DMS 273 (cell line): ENCODE results near the gene POLR3GL.

ENCODE experiments used
- DNase-seq: peaks from one replicate; lab custom pipeline; 2025; ENCODE audit not compliant: unreplicated experiment; lab: John Stamatoyannopoulos, UW

The POLR3GL gene

GRCh38 chr1:145947551-145947950, 16.9 kb upstream of the POLR3GL start:
- DNase-seq = no peak

DNA sequence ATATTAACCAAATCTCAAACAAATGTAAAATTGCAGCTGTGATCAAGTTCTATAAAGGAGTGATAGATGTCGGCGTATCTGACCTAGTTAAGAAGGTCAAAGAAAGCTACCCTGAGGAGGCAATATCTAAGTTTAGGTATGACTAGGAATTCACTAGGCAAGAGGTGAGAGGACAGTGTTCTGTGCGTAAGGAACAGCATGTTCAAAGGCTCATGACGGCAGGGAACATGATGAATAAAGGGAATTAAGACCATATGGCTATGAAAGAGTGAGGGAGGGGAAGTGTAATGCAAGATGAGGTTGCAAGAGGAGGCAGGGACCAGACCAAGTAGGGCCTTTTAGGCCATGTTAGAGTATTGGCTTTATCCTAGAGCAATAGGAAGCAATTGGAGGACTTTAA, 15.3 kb upstream of the POLR3GL start:
- DNase-seq = peak; percentile 55

DNA sequence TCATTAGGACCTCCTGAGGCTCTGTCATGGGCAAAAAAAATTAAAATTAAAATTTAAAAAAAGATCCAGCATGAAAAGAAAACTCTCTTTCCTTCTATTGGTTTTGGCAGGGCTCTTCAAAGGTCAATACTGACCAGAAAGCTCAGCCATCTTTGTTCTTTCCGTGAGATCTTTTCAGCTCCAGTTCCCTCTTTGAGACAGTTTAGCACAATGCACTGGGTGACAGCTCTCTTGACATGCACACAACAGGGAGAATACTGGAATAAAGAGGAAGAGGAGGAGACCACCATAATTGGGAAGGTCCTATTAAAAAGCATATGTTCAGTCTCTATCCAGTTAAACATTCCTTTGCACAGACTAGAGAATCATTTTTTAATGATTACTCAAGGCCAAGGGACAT, 13.0 kb upstream of the POLR3GL start:
- DNase-seq = no peak

DNA sequence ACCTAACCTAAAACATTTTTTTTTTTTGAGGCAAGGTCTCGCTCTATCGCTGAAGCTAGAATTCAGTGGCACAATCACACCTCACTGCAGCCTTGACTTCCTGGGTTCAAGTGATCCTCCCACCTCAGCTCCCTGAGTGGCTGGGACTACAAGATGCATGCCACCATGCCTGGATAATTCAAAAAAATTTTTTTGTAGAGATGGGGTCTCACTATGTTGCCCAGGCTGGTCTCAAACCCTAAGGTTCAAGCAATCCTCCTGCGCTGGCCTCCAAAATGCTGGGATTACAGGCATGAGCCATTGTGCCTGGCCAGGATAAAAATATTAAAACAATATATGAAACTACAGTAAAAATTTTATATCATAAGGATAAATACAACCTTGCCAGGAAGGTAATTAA, 11.6 kb upstream of the POLR3GL start:
- DNase-seq = no peak

DNA sequence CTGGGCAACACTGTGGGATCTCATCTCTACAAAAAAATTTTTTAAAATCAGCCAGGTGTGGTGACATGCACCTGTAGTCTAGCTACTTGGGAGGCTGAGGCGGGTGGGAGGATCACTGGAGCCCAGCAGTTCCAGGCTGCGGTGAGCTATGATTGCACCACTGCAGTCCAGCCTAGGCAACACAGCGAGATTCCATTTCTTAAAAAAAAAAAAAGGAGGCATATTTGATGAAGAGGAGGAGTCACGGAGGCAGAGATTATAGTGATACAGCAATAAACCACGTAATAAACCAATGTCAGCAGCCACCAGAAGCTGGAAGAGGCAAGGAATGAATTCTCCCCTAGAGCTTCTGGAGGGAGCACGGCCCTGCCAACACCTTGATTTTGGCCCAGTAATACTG, 10.6 kb upstream of the POLR3GL start:
- DNase-seq = no peak

DNA sequence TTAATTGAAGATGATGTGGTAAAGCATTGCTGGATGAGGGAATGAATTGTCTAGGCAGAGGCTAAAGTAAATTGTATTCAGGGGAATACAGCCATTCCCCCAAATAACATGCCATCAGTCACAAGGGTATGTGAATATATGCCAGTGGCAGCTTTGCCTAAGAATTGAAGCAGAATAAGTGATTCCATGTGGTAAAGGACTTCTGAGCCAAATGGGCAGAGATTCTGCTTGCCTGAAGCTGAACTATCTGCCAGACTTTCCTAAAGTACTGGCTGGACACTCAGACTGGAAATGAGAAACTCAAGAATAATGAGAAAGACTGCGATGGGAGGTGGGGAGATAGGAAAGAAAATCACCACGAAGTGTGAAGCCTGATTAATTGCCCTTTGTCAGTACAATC, 9.1 kb upstream of the POLR3GL start:
- DNase-seq = no peak

DNA sequence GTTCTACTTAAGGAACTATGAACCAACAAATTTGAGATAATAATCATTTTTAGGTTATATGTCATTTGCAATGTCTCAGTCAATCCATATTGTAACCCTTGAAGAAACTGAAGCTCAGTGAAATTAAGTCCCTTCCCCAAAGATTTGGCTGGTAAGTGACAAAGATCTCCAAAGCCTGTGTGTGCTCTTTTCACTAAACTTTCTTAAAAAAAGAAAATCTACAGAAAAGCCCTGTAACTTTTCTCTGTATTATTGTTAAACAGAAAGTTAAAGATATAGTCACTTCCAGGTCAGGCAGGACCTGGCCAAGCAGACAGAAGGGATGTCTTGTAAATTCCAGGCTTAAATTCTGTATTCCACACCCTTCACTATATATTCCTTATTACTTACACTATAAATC, 8.1 kb upstream of the POLR3GL start:
- no peak for DNase-seq

DNA sequence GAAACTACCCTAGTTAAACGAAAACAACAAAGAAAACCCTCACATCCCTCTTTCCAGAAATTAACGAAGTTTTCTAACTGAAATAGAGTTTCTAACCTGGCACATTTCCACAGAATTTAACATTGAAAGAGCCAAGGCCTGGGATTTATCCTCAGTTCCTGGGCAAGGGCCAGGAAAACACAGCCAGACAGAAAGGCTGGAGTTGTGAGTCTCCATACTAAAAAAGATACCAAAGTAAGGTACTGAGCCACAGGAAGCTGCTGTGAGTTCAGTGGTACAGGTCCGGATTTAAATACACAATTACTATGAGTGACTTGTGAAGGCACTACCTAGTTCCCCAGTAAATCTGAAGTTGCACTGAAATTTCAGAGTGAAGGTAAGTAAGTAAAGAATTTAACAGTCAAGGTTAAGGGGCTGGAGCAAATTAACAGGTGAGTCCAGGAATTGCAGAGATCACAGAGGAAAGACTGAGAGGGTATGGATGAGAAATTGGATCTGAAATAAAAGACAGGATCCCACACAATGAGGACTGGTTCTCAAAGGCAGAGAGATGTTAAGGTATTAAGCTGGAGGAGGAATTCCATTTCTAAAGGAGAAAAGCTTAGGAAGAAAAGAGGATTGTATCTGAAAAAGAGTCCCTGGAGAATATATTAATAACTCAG, 7.6 kb upstream of the POLR3GL start:
- peak; percentile 61 for DNase-seq

GRCh38 chr1:145957443-145958319, 6.8 kb upstream of the POLR3GL start, which contains the start of gene LIX1L:
TSS of gene LIX1L (minus strand) at chr1:145958017. CDS start at chr1:145957927, 90 bp downstream.
- DNase-seq = peak; percentile 99

DNA sequence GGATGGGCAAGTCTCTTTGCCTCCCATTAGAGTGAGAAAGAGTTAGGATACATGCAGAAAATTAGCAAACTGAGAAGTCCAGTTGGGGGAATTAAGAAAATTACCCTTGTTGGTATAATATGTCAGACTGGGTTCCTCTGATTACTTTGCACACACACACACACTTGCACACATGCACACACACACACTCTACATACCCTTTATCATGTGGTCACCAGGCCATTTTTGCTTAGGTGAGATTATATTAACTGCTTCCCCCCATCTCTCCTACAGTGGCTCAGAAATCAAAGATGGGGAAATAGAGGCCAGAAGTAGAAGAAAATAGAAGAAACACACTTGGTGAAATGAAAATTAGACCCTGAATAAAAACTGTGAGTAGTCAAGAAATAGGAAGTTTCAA, 5.8 kb upstream of the POLR3GL start:
- DNase-seq = no peak

- DNase-seq = no peak
These were observed 5.2 kb upstream of the POLR3GL start for GRCh38 chr1:145959333-145959732.

DNA sequence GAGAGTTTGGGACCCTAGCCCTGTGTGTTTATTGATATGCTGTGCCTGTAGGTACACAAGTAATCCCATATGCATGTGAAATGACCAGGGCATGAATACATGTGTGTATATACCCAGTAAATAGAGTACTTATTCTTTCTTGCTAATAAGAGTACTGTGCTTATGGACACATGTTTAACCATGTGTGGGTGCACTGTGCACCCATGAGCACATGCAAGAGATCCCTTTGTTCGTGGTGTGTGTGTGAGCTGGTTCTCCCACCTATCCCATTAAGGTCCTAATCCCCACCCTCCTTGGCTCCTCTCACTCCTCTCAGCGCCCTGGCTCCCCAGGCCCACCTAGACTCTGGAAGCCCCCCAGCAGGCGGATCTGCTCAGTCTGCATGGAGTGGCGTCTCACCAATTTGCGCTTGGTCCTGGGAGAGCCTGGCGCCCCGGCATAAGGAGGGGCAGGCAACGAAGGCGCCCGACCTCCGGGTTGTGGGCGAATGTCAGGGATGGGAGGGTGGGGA, 4.5 kb upstream of the POLR3GL start:
- no peak for DNase-seq

DNA sequence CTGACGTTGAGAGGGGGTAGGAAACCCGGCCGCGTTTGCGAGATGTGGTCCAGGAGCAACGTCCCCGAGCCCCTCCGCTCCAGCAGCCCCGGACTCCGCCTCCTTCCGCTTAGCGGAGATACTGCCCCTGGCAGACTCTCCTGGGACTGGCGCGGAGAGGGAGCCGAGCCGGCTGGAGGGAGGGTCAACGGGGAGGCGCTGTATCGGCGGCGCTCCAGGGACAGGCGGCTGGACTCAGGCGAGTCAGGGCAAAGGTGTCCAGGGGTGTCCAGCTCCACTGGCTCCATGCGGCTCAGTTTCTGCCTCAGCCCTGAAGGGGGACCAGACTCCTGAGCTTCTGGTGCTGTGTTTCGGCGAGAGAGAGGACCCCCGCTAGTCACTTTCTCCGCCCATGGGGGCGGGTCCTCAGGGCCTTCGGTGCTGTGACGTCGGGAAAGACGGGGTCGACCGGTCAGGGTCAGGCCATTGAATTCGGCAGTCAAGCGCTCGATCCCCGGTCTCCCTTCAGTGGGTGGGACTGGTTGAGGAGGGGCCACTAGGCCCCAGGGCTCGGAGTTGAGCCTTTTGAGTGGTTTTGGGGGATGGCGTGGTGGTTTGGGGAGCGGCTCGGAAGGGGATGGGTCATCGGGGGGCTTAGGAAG, 3.9 kb upstream of the POLR3GL start:
- no peak for DNase-seq

DNA sequence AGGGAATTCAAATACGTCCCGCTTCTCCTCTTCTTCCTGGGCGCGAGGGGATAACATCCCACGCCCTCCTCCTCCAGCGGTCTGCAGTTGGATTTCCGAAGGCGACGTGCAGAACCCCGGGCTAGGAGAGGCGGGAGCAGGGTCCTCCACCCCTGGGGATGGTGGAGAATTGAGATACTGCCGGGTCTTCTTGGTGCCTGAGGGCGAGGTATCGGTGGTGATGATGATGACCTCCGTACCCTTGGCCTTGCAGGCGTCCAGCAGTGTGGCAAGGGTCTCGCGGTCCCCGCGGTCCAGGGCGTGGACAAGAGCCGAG, 3.4 kb upstream of the POLR3GL start:
- no peak for DNase-seq

DNA sequence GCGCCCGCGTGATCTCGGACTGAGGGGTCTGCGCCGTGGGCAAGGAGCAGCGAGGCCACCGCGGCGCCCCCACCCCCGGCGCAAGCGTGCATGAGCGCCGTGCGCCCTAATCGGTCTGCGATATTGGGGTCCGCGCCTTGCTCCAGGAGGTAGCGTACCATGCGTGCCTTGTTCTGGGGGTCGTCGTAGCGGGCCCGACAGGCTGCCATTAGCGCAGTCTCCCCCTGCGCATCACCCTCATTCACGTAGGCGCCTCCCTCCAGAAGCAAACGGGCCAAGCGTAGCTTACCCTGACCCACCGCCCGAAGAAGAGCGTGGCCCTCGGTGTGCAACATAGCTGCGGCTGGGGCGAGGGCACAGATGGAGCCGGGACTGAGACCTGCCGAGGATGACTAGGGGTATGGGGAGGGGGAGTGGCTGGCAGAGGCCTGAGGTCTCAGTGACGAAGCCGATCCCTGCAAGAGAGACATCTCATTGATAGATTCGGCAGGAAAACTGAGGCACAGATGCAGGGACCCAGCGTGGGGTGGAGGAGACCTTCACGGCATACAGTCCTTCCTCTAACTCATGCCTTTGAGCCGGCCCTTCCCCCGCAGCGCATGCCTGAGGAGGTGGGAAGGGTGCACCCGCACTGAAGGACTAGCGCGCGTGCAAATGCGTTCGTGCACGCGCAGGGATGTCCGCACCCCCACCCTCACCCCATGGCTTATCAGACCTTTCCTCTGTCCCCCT, 2.9 kb upstream of the POLR3GL start:
- DNase-seq = peak; percentile 55

- DNase-seq = peak; percentile 71
These were observed 2.1 kb upstream of the POLR3GL start for GRCh38 chr1:145962157-145963102.

- DNase-seq = peak; percentile 71
These were observed 1.0 kb upstream of the POLR3GL start for GRCh38 chr1:145963265-145964019.

DNA sequence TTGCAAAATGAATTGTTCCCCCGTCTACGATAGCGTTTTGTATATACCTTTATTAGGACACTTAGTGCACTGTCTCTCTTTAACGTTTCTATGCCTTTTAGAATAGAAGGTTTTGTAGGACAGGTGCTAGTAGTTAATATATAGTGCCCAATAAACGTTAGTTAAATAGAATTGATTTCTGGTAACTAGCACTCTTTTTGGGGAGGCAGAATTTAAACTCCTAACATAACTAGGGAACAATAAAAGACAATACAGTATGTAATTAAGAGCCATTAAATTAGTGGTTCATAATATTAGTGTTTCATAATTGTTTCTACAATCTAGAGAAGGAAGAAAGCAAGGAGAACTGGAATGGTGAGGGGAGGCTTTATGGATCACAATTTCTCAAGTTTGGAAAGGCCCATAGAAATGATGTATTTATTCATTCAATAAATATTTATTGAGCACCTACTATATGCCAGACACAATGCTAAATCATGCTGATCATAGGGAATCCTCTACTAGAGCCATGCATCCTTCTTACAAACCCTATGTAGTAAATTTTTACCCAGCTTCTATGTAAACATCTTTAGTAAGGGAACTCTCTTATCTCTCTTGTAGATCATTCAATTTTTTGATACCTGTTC, 742 bp downstream of the POLR3GL start:
- DNase-seq = no peak

GRCh38 chr1:145967288-145967687, 2.8 kb downstream of the POLR3GL start:
- DNase-seq = no peak
